Hindlimb muscle (tissue), 1 donor: ENCODE measurements around the gene FOXL3. TPM values are rescaled to one million over a fixed set of nuclear protein-coding genes. Genes with fewer than 3 reads are reported as not detected.
"Not testable (repeated sequence)": the region's sequence is repeated elsewhere in the genome, so short reads cannot be mapped to it uniquely, and the experiment has no call there.

Experiments used
- DNase-seq: peaks from one replicate; pipeline ENCODE4 v3.0.0-alpha.2; 2013
- polyA plus RNA-seq: library from polyadenylated mRNA; unstranded; fragments of 120-200 nt; gene quantifications from one replicate; pipeline ENCODE4 v1.2.1, GENCODE V29; 2013; ENCODE audit not compliant: insufficient read length

FOXL3 gene
- polyA plus RNA-seq, 1 donor: not detected

DNA sequence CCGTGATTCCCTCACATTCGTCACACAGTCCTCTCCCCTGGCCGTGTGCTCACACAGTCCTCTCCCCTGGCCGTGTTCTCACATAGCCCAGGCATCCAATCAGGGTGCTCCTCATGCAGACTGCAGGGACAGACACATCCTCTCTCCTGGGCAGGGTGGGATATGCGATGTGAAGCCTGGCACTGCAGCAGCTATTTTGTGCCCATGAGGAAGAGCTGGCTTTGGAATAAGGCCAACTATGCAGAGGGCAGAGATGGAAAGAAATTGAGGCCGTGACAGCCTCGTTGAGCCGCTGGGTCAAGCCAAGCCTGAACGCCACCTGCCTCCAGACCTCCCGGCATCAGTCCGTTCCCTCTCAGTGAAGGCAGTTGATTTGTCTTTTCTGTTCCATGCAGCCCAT lies 35.8 kb downstream of the FOXL3 start:
- no peak for DNase-seq

DNA sequence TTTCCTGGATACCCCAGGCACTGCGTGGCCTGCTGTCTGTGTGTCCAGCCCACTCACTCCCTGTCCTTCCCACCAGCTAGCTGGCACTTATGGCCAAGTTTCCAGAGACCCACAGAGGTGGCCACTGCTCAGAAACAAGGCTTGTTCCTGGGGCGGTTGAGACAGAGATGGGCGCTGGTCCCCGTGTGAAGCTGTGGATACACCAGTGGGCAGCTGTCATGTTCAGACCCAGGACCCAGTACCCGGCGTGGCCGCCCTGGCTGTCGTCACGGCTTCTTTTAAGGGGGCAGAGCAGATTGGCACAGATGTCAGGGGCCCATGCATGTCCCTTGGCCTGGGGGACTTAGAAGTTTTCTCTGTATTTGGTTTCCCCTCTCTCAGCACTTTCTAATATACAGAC lies 36.3 kb downstream of the FOXL3 start:
- DNase-seq: no peak

GRCh38 chr7:326809-327232 lies 36.9 kb downstream of the FOXL3 start:
- DNase-seq: no peak

DNA sequence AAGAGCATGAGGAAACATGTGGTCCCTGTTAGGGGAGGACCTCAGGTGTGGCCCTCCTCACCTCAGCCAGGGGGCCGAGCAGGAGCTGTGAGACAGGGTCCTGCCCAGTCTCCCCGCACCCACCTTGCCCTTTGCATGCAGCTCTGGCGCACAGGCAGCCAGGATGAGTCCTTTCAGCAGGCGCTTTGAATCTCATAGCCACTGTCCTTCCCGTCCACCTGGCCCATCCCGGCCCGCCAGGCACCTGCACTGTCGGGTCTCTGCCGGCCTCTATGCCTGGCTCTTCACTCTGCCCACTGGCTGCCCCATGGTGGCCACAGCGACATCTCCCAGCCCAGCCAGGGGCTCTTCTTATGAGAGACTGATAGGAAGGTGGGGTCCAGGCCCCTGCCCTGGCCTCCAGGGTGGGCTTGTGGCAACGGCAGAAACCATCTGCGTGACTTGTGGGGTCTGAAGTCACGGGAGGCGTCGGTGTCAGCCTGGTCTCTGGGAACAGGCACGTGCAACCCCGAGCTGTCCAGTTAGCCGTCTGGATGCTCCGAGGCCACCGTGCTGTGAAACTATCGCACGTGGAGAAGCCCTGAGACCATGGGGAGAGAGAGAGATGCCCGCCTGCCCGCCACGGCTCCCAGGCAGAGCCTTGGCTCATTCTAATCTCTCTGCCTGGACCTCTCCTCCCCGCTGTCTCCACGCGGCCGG lies 37.4 kb downstream of the FOXL3 start:
- no peak for DNase-seq

- no peak for DNase-seq
Measured at GRCh38 chr7:327991-328702, 38.2 kb downstream of the FOXL3 start.

DNA sequence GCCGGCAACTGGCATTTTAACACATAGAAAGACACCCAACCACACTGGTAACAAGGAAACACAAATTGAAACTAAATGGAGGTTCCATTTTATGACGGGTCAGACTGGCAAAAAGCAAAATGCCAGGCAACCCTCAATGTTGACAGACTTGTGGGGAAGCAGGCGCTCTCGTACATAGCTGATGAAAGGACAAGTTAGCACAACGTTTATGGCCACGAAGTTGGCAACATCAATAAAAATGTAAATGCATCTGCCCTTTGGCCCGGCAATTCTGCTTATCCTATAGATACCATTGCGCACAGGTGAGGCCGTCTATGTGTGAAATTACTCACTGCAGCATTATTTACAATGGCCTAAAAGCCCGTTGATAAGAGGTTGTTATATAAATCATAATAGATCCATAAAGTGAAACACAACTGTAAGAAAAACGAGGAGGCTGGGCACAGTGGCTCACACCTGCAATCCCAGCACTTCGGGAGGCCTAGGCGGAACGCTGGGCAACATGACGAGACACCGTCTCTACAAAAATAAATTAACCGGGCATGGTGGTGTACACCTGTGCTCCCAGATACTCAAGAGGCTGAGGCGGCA lies 39.8 kb downstream of the FOXL3 start:
- DNase-seq: no peak

- DNase-seq: no peak
Measured at GRCh38 chr7:330511-331230, 40.7 kb downstream of the FOXL3 start.

DNA sequence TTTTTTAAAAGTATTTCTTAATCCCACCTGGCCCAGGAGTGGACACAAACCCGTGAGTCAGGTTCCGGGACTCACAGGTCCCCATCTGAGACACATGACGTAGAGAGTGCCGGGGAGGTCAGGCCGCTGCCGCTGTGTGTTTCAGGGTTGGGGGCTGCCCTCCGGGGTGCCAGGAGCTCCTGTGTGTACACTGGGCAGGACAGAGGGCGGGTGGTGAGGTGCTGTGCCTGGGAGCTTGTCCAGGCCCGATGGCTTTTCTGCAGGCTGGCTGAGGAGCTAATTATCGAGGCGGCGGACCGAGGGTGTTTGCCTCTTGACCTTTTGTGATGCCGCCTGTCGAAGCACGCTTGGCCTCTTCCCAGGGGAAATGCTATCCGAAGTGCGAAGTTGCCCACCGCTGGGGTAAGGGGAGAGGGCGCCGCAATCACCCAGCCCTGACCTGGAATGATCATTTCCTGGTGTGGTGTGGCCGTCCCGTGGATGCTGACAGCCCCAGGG lies 42.1 kb downstream of the FOXL3 start:
- no peak for DNase-seq

- DNase-seq: peak; percentile 58
Measured at GRCh38 chr7:332646-333392, 42.8 kb downstream of the FOXL3 start.

GRCh38 chr7:333393-333764 lies 43.4 kb downstream of the FOXL3 start:
- peak; percentile 75 for DNase-seq

DNA sequence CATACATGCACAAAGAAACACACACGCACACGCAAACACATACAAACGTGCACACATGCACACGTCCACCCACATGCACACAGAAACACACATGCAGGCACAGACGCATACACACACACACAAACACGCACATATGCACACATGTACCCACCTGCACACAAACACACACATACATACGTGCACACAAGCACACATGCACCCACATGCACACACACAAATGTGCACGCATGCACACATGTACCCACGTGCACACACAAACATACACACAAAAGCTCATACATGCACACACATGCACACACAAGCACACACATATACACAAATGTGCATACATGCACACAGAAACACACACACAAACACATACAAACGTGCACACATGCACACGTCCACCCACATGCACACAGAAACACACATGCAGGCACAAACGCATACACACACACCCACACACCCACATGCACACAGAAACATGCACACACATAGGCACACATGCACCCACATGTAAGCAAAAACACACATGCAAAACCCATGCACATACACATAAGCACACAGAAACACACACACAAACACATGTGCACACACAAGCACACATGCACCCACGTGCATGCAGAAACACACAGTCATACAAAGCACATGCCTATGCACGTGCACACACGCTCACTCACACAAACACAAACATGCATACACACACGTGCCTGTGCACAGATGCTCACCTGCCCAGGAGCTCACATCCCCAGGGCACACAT lies 44.8 kb downstream of the FOXL3 start:
- DNase-seq: no peak

DNA sequence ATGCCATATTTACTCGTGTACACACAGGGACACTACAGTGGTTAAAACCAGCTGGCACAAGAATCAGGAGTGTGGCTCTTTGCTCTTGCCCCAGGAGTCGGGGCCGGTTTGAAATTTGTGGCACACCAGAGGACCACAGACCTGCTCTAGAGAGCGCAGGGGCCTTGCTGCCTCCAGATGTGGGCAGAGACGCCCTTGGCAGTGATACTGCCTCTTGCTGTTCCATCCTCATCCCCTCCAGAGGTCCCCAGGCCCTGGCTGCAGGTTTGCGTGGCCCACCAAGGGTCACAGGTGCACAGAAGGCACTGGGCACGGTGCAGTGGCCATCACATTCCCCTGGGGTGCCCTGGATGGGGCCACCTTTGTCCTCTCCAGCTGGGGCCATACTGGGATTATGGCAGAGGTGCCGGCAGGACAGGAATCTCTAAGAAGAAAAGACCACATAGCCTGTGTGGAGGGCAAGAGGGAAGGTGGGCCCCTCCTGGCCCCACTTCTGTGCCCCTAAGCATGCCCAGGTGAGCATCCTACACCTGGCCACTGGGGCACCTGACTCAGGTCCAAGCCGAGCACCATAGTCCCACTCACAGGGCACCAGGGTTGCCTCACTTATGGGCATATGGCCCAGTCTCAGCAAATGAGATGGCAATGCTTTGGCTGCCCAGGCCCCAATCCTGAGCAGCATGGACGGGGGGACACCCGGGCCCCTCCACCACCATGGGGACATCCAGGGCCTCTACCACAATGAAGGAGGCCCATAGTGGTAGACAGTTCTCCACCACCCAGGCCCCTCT lies 45.6 kb downstream of the FOXL3 start:
- DNase-seq: no peak

GRCh38 chr7:336149-336533 lies 46.2 kb downstream of the FOXL3 start:
- DNase-seq: not testable (repeated sequence)

- no peak for DNase-seq
Measured at GRCh38 chr7:336810-337566, 47.0 kb downstream of the FOXL3 start.

- DNase-seq: no peak
Measured at GRCh38 chr7:337567-337951, 47.6 kb downstream of the FOXL3 start.

DNA sequence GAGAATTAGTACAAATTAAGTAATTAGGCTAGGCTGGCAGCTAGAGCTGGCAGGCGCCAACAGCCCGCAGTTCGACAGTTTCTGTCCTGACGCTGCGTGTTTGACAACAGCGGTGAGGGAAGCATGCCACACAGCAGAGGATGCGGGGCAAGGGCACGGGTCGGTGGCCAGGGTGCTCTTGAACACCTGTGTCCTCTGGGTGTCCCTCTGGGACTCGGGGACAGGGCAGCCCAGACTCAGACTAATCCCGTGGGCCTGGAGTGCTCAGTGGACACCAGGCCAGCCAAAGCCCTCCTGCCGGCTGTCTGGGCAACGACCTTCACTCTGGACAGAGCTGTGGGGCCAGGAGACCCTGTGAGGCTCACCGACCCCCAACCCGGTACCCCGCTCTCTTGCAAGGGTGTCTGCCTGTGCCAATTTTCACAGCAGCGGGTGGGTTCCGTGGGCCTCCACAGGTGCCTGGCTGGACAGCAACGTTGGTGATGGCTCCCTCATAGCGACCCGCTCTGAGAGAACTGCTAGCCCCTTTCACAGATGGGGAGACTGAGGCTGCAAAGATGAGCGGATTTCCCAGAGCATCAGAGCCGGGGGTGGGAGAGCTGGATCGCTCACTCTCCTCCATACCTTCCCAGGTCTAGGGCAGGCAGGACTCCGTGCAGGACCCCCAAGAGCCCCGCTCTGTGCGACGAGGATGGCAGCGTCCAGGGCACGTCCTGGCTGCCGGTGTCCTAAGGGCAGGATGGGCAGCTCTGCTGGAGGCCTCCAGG lies 48.5 kb downstream of the FOXL3 start:
- DNase-seq: no peak

- no peak for DNase-seq
Measured at GRCh38 chr7:339062-339342, 49.0 kb downstream of the FOXL3 start.

DNA sequence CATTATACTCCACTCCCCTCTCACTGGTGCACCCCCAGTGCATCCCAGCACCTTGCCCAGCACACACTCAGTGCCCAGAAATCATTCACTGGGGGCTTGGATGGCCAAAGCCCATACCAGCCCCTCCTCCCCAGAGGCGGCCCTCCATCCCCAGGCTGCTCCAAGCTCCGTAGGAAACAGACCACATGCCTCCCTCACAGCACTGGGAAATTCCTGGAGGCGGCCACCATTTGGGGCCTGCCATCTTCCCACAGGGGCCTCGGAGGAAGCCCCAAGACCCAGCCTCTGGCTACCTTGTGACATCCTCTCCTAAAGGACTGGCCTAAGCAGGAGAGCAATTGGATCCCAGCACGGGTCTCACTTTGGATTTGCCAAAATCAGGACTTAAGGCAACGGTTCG lies 49.7 kb downstream of the FOXL3 start:
- DNase-seq: no peak

GRCh38 chr7:340200-340937 lies 50.4 kb downstream of the FOXL3 start:
- DNase-seq: no peak
